Activated T-helper 1 cell treated with anti-CD3 and anti-CD28 coated beads, Interleukin-12 subunit alpha, Interleukin-12 subunit beta, Interleukin-2, Interleukin-4 antibody, amounts not matched to agents 30 ng/mL and 10 ng/mL and 1 ng/mL, durations not matched to agents 14 hours and 24 hours and 36 hours (primary cell): Measurements from ENCODE around the gene ADRA2A. TPM values are rescaled to one million over a fixed set of nuclear protein-coding genes. Genes with fewer than 3 reads are reported as not detected.

ENCODE experiments used
- DNase-seq: peaks from one replicate; pipeline ENCODE4 v3.0.0; 2021; ENCODE audit warnings: low spot score
- H3K27ac Mint-ChIP-seq: one replicate; pipeline ENCODE4 v1.8.0; 2021; ENCODE audit warnings: mild to moderate bottlenecking, mixed read lengths
- H3K27me3 Mint-ChIP-seq: one replicate; pipeline ENCODE4 v1.8.0; 2022; ENCODE audit warnings: mild to moderate bottlenecking, moderate library complexity, mixed read lengths; ENCODE audit not compliant: insufficient read depth
- H3K36me3 Mint-ChIP-seq: one replicate; pipeline ENCODE4 v1.8.0; 2021; ENCODE audit warnings: low read depth, mixed read lengths
- H3K4me1 Mint-ChIP-seq: one replicate; pipeline ENCODE4 v1.8.0; 2021; ENCODE audit warnings: low read depth, mixed read lengths
- H3K4me3 Mint-ChIP-seq: one replicate; pipeline ENCODE4 v1.8.0; 2021; ENCODE audit warnings: mild to moderate bottlenecking, moderate library complexity, mixed read lengths
- H3K9me3 Mint-ChIP-seq: one replicate; pipeline ENCODE4 v1.8.0; 2021; ENCODE audit warnings: mixed read lengths
- intact Hi-C: fragments of 100-400 bp; cut with micrococcal nuclease; formaldehyde crosslinking; loops from one replicate; pipeline ENCODE4 v1.15.1; 2024
- total RNA-seq: library from RNA; stranded (reverse); gene quantifications from 2 replicates; pipeline ENCODE4 v1.2.3, GENCODE V29; 2022

ADRA2A gene
- not detected in 2 replicates for total RNA-seq

DNA sequence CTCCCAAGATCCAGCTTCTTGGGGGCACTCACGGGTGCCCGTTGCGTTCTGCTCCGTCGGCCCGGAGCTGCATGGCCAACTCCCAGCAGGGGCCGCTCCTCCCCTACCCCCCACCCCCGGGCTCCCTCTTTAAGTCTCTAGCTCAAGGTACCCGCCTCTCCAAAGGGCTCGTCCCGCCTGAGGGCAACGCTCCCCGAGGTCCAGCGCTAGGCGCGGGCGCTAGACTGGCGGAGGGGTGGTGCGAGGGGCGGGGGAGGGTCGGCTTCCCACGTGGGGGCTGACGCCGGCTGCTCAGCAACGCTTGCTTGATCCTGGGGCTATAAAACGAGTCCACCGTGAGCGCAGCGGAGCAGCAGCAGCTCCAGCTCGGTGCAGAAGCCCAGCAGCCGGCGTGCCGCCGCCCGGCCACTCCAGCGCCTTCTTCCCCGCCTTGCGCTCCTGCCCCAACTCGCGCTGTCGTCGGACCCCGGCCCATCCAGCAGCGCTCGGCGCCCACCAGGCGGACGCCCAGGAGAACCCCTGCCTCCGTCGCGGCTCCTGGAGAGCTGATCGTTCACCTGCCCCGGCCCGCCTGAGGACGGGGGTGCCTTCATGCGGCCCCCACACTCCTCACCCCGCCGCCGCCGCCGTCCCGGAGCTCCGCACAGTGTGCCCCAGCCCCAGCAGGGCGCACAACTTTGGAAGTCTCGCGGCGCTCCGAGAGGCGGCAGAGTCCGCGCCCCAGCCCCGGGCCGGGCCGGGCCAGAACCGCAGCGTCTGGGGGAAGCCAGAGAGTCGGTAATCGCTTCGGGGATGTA is at the start of gene ADRA2A:
Gene ADRA2A (plus strand): TSS at position 348 of the 797 bp plus-strand sequence. CDS start 968 bp downstream, outside the sequence.
- intact Hi-C loops: loop anchor here (2.0 to 10.0 kb wide), 3 partner anchors 158 to 434 kb away; partner anchors contain the start of genes BBIP1 and SHOC2
- Mint-ChIP-seq H3K36me3 (peaks cover 1% of the 10 kb centered on the region), H3K27me3 (peaks cover 58% of the 10 kb centered on the region), H3K27ac (no peak within 1 kb of the TSS), H3K9me3 (no peaks in the 10 kb centered on the region), H3K4me1 (no peaks in the 10 kb centered on the region), H3K4me3 (peak within 1 kb of the TSS; percentile 42)
- no peak for DNase-seq

DNA sequence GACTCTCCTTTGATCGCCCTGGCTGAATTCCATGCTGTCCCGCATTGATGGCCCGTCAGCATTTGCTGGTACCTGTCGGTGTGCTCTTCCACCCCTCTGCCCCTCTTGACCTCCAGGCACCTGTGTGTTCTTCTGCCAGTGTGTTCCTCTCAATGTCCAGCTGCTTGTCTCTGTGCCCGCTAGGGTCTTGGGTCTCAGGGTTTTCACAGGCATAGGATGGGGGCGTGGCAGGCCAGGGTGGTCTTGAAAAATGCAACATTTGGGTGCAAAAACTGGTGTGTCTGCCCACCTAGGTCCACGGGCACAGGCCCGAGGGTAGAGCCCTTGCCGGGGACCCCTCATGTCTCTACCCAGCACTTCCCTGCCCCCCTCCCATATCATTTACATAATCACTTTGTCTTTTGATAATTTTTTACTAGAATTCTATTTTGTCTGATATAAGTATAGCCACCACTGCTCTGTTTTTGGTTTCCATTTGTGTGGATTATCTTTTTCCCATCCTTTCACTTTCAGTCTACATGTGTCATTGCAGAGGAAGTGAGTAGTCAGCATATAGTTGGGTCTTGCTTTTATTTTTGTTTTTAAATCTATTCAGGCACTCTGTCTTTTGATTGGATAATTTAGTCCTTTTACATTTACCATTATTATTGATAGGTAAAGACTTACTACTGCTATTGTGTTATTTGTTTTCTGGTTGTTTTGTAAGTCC is 46.6 kb upstream of the ADRA2A start:
- H3K36me3 Mint-ChIP-seq: peaks cover 12% of the 10 kb centered on the region
- intact Hi-C loops: loop anchor here (5.0 kb wide), 1 partner anchor 38 kb away; no protein-coding TSS in a partner anchor
- H3K4me1 Mint-ChIP-seq: peaks cover 14% of the 10 kb centered on the region
- DNase-seq: no peak
- no peaks in the 10 kb centered on the region for H3K27me3 Mint-ChIP-seq
- H3K4me3 Mint-ChIP-seq: no peak overlapping the region
- peaks cover 25% of the 10 kb centered on the region for H3K9me3 Mint-ChIP-seq
- peak overlapping the region; percentile 29 for H3K27ac Mint-ChIP-seq

DNA sequence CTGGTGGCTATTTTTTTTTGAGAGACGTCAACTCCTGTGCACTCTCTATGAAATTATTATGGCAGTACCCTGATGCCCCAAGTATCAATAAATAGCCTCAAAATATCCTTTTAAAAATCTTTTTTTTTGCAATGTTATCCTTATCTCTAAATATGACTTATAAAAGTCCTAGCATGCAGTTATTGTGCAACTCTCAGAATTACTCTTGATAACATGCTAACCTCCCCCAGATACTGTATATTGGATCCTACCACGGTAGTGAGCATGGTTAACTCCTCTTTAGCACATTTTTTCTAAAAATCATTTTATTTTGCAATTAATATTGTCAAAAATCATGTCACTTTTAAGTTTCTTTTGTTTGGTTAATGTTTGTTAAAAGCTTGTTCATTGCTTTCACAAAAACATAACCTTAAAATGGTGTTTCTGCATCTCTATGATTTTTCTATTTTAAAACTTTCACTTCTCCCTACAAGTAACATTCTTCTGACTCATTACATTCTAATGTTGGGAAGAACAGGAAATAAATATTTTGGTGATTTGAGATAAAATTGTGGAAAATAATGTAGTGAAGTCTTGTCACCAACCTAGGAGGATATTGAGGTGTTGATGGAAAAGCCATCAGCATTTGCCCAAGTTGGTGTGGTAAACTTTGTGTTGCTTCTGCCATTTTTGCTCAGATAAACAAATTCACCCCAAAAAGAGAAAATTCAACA is 42.1 kb upstream of the ADRA2A start:
- no peak overlapping the region for H3K4me3 Mint-ChIP-seq

DNA sequence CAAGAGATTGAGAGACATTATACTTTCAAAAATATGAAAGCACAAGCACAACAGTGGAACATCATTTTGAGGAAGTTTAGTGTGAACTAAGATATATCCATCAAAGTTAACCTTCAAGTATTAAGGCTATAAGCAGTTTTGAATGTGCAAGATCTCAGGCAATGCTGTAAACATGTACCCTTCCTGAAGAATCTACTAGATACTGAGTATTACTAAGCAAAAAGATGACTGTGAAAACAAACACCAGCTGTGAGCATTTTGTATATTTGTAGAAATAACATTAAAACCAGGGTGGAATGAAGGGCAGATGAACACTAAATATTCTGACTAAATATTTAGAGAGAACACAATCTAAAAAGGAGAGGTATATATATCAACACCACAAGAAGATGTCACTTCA is 41.3 kb upstream of the ADRA2A start:
- DNase-seq: no peak
- Mint-ChIP-seq H3K27me3 (no peaks in the 10 kb centered on the region), H3K36me3 (peaks cover 13% of the 10 kb centered on the region), H3K27ac (no peak overlapping the region), H3K4me1 (peaks cover 2% of the 10 kb centered on the region), H3K9me3 (peaks cover 33% of the 10 kb centered on the region), H3K4me3 (no peak overlapping the region)
- intact Hi-C loops: no loop called here

More for the DNA sequence above, 42.1 kb upstream of the ADRA2A start:
- peaks cover 30% of the 10 kb centered on the region for H3K9me3 Mint-ChIP-seq
- peaks cover 10% of the 10 kb centered on the region for H3K4me1 Mint-ChIP-seq
- intact Hi-C loops: loop anchor here (5.0 kb wide), 1 partner anchor 42 kb away; no protein-coding TSS in a partner anchor
- no peaks in the 10 kb centered on the region for H3K27me3 Mint-ChIP-seq
- DNase-seq: no peak
- H3K27ac Mint-ChIP-seq: no peak overlapping the region
- H3K36me3 Mint-ChIP-seq: peaks cover 13% of the 10 kb centered on the region

DNA sequence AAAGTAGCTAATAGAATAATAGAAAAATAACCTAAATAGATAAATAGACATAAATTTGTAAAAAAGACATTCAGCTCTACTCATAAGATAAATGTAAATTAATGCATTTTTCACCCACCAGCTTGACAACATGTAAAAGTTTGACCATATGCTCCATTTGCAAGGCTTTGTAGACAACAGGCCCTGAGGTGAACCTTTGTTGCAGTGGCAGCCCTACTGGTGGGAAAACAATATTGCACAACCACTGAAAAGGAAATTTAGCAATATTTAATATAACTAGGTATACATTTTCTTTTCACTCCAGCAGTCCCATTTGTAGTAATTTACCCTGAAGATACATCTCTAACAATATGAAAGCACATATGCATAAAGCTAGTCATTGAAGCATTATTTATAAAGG is 39.0 kb upstream of the ADRA2A start:
- DNase-seq: no peak
- H3K27ac Mint-ChIP-seq: no peak overlapping the region

DNA sequence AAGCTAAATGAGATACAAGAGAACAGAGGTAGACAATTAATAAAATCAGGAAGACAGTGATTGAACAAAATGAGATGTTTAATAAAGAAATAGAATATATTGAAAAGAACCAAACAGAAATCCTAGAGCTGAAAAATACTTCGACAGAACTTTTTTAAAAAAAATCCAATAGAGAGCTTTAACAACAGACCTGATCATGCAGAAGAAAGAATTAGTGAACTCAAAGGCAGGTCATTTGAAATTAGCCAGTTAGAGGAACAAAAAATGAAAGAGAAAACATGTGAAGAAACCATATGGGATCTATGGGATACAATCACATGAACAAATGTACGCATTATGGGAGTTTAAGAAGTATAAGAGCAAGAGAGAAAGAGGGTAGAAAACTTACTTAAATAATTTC is 37.3 kb upstream of the ADRA2A start:
- Mint-ChIP-seq H3K4me1 (no peaks in the 10 kb centered on the region), H3K36me3 (peaks cover 4% of the 10 kb centered on the region), H3K9me3 (peaks cover 27% of the 10 kb centered on the region), H3K27ac (no peak overlapping the region), H3K27me3 (no peaks in the 10 kb centered on the region), H3K4me3 (no peak overlapping the region)
- no peak for DNase-seq
- intact Hi-C loops: no loop called here

More for the DNA sequence above, 39.0 kb upstream of the ADRA2A start:
- no peaks in the 10 kb centered on the region for H3K27me3 Mint-ChIP-seq
- H3K4me1 Mint-ChIP-seq: no peaks in the 10 kb centered on the region
- intact Hi-C loops: no loop called here
- H3K4me3 Mint-ChIP-seq: no peak overlapping the region
- peaks cover 35% of the 10 kb centered on the region for H3K9me3 Mint-ChIP-seq
- peaks cover 9% of the 10 kb centered on the region for H3K36me3 Mint-ChIP-seq

DNA sequence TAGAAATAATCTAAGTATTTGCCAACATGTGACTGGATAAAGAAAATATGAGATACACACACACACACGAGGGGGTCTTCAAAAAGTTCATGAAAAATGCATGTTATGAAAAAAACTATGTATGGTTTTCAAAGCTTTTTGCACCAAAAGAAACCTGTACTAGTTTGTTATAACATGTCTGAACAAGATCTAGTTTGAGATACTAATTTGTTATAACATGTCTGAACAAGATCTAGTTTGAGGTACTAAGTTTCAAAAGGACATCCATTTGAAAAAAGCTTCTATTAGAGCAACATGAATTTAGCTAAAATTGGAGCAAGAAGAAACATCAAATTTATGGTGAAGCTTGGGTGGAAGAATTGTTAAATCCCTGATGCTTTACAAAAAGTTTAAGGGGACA is 19.8 kb upstream of the ADRA2A start:
- Mint-ChIP-seq H3K36me3 (no peaks in the 10 kb centered on the region), H3K27ac (no peak overlapping the region), H3K4me1 (no peaks in the 10 kb centered on the region), H3K27me3 (peaks cover 15% of the 10 kb centered on the region), H3K4me3 (no peak overlapping the region), H3K9me3 (peaks cover 7% of the 10 kb centered on the region)
- DNase-seq: no peak
- intact Hi-C loops: no loop called here

DNA sequence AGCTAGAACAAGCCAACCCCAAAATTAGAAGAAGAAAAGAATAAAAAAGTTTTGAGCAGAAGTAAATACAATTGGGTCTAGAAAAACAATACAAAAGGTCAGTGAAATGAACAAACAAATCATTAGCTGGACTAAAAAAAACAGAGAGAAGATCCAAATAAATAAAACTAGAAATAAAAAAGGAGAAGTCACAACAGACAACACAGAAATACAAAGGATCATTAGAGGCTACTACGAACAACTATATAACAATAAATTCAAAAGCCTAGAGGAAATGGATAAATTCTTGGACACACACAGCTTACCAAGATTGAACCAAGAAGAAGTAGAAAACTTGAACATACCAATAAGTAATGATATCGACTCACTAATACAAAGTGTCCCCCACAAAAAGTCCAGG is 13.4 kb upstream of the ADRA2A start:
- DNase-seq: no peak
- Mint-ChIP-seq H3K4me3 (no peak overlapping the region), H3K9me3 (peaks cover 3% of the 10 kb centered on the region), H3K27me3 (peaks cover 25% of the 10 kb centered on the region), H3K4me1 (no peaks in the 10 kb centered on the region), H3K27ac (no peak overlapping the region), H3K36me3 (no peaks in the 10 kb centered on the region)
- intact Hi-C loops: no loop called here

DNA sequence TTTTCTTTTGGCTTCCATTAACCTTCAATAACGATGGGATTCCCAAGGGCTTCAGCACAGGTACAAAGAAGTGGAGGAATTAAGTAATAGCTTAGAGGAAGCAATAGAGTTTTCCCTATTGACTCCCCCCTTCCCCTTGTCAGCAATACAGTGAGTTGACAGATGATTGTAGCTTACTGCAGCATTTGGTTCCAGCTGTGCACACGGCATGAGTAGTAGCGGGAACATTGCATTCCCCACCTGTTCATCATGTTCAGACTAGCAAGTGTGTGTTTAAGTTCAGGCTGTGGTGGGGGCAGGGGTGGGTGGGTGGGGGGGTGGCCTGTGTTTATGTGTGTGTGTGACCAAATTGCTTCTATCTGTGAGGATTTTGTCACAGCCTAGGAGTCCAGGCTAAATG is 4.6 kb upstream of the ADRA2A start:
- intact Hi-C loops: loop anchor here (10.0 kb wide), 1 partner anchor 327 kb away; no protein-coding TSS in a partner anchor
- DNase-seq: no peak
- Mint-ChIP-seq H3K4me3 (no peak overlapping the region), H3K36me3 (no peaks in the 10 kb centered on the region), H3K27ac (no peak overlapping the region), H3K9me3 (no peaks in the 10 kb centered on the region), H3K4me1 (no peaks in the 10 kb centered on the region), H3K27me3 (peaks cover 44% of the 10 kb centered on the region)

DNA sequence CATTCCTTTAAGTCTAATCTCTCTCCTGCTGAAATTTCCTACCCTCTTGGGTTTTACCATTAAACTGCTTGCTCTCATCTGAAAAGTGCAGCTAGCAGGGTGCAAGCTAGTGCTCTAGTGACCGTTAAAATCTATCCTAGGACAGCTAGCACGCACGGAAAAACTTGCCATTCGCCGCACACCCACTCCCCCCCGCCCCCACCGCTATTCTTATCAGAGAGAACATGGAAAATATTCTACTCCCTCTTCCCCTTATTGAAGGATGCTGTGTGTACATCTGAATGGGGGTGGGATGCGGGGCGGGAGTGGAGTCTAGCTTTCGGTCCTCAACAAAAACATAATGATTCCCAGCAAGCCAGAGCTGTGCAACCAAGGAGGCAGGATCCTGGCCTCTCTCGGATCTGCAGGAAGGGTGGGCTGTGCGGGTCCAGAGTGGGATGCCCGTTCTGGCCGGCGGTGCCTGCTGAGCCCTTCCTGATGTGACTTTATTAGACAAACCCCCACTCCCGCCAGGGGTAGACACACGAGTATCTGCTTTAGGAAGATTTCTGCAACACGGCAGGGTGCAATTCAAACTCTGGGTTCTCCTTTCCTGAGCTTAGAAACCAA is 1.1 kb upstream of the ADRA2A start:
- intact Hi-C loops: loop anchor here (2.0 to 10.0 kb wide), 3 partner anchors 157 to 433 kb away; partner anchors contain the start of genes BBIP1 and SHOC2
- H3K9me3 Mint-ChIP-seq: no peaks in the 10 kb centered on the region
- H3K27ac Mint-ChIP-seq: no peak overlapping the region
- DNase-seq: no peak
- peaks cover 62% of the 10 kb centered on the region for H3K27me3 Mint-ChIP-seq
- no peaks in the 10 kb centered on the region for H3K4me1 Mint-ChIP-seq
- peaks cover 1% of the 10 kb centered on the region for H3K36me3 Mint-ChIP-seq
- H3K4me3 Mint-ChIP-seq: peak overlapping the region; percentile 19

DNA sequence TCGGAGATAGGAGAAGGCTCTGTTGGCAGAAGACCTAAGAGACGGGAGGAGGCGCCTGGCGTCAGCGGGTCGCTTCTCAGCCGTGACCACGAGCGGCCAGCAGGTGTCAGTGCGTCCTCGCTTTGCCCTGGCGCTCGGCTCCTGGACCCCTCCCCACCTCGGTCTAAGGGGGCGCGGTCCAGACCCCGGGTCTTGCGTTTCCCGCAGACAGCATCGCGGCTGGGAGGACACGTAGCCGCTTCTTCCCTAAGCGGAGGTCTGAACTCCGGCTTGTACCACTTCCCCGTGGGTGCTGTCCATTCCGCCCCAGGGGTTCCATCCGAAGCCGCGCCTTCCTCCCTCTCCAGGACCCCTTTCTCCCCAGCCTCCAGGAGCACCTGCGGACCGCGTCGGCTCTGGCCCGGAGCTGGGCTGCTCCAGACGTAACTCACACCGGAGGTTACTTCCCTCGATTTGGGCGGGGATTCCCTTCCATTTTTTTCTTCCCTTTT is 593 bp upstream of the ADRA2A start:
- Mint-ChIP-seq H3K36me3 (peaks cover 1% of the 10 kb centered on the region), H3K27me3 (peaks cover 58% of the 10 kb centered on the region), H3K27ac (no peak overlapping the region), H3K4me1 (no peaks in the 10 kb centered on the region), H3K9me3 (no peaks in the 10 kb centered on the region), H3K4me3 (peak overlapping the region; percentile 19)
- intact Hi-C loops: loop anchor here (2.0 to 10.0 kb wide), 3 partner anchors 157 to 433 kb away; partner anchors contain the start of genes BBIP1 and SHOC2
- peak; percentile 15 for DNase-seq

DNA sequence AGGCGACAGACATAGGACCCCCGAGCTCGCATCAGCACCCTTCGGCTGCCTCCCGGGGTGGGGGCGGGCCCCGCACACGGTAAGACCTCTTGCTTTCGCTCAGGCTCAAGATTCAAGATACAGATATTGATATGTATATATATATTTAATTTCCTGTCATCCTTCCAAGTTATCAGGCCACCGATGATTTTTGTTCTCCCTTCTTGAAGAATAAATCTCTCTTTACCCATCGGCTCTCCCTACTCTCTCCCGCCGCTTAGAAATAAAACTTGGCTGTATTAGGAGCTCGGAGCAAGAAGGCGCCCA is 603 bp downstream of the ADRA2A start:
- H3K9me3 Mint-ChIP-seq: no peaks in the 10 kb centered on the region
- peaks cover 1% of the 10 kb centered on the region for H3K36me3 Mint-ChIP-seq
- peak overlapping the region; percentile 42 for H3K4me3 Mint-ChIP-seq
- DNase-seq: no peak
- no peaks in the 10 kb centered on the region for H3K4me1 Mint-ChIP-seq
- intact Hi-C loops: loop anchor here (2.0 to 10.0 kb wide), 3 partner anchors 159 to 435 kb away; partner anchors contain the start of genes BBIP1 and SHOC2
- H3K27me3 Mint-ChIP-seq: peaks cover 57% of the 10 kb centered on the region
- no peak overlapping the region for H3K27ac Mint-ChIP-seq
